Lung (tissue), 12 donors: Measurements from ENCODE around the gene ZNF189. TPM values are rescaled to one million over a fixed set of nuclear protein-coding genes. Genes with fewer than 3 reads are reported as not detected.

Experiments
- ATAC-seq: fragments of 200-7000 bp; cut with Tn5 transposase; one replicate; pipeline ENCODE4 v1.9.1; 2020; ENCODE audit warnings: moderate number of reproducible peaks; ENCODE audit not compliant: insufficient read depth, low FRiP score
- DNase-seq, 3 donors: peaks; one replicate each; pipeline ENCODE4 v3.0.0-alpha.2; 2013 to 2017
- H3K27ac ChIP-seq, 2 donors: one replicate each; pipeline ENCODE4 v1.5.1; 2013; ENCODE audit warnings: mild to moderate bottlenecking in 2 of 2, moderate library complexity in 2 of 2, control low read depth in 1 of 2, inconsistent platforms in 1 of 2, low read depth in 1 of 2, low read length in 1 of 2
- H3K27me3 ChIP-seq, 3 donors: one replicate each; pipeline ENCODE4 v1.5.1; 2013; ENCODE audit warnings: low read length in 2 of 3; ENCODE audit not compliant: control insufficient read depth in 3 of 3, insufficient read depth in 3 of 3
- H3K36me3 ChIP-seq, 4 donors: one replicate each; pipeline ENCODE4 v1.5.1; 2013; ENCODE audit warnings: low read length in 4 of 4, mild to moderate bottlenecking in 1 of 4, moderate library complexity in 1 of 4; ENCODE audit not compliant: control insufficient read depth in 4 of 4, insufficient read depth in 4 of 4
- H3K4me1 ChIP-seq, 5 donors: one replicate each; pipeline ENCODE4 v1.5.1; 2013; ENCODE audit warnings: low read length in 5 of 5, mild to moderate bottlenecking in 2 of 5, moderate library complexity in 1 of 5; ENCODE audit not compliant: control insufficient read depth in 5 of 5, insufficient read depth in 5 of 5
- H3K4me3 ChIP-seq: one replicate; pipeline ENCODE4 v1.5.1; 2013; ENCODE audit warnings: mild to moderate bottlenecking, control low read depth, moderate library complexity
- H3K9ac ChIP-seq, 2 donors: one replicate each; pipeline ENCODE4 v1.5.1; 2013; ENCODE audit warnings: low read length in 2 of 2, control low read depth in 1 of 2; ENCODE audit not compliant: insufficient read depth in 1 of 2
- H3K9me3 ChIP-seq, 4 donors: one replicate each; pipeline ENCODE4 v1.5.1; 2013; ENCODE audit warnings: low read length in 3 of 4, mild to moderate bottlenecking in 1 of 4, moderate library complexity in 1 of 4; ENCODE audit not compliant: control insufficient read depth in 4 of 4, insufficient read depth in 3 of 4
- CTCF ChIP-seq: IDR thresholded peaks from 2 replicates; pipeline ENCODE4 v1.5.1; 2012; ENCODE audit warnings: mild to moderate bottlenecking; ENCODE audit errors: control extremely low read depth, extremely low read depth
- WGBS, 2 donors: extraction: QIAGEN DNeasy Blood & Tissue Kit; methylation state at CpG; one replicate each; pipeline ENCODE4 v1.1.7; 2013; 5-methylcytosine and 5-hydroxymethylcytosine counted together
- polyA plus RNA-seq, 2 donors: library from polyadenylated mRNA; stranded (reverse); fragments of 200-250 nt; gene quantifications; one replicate each; pipeline ENCODE4 v1.2.1, GENCODE V29; 2013
- total RNA-seq, 2 donors: library from RNA; depleted of rRNA in 1 of 2; stranded (reverse); fragments of >200 nt in 1 of 2; gene quantifications; one replicate each; pipeline ENCODE4 v1.2.1, GENCODE V29; 2014 to 2021
- donor health status: control.
- donor health status: control.
- donor health status: Bipolar disorder and iron deficiency.
- donor health status: healthy.
- donor health status: DM: yes; HTN: yes; CAD: no.

Gene ZNF189
- total and polyA plus RNA-seq, 4 donors = 5.9 to 34.1 (median 11.7) TPM

DNA sequence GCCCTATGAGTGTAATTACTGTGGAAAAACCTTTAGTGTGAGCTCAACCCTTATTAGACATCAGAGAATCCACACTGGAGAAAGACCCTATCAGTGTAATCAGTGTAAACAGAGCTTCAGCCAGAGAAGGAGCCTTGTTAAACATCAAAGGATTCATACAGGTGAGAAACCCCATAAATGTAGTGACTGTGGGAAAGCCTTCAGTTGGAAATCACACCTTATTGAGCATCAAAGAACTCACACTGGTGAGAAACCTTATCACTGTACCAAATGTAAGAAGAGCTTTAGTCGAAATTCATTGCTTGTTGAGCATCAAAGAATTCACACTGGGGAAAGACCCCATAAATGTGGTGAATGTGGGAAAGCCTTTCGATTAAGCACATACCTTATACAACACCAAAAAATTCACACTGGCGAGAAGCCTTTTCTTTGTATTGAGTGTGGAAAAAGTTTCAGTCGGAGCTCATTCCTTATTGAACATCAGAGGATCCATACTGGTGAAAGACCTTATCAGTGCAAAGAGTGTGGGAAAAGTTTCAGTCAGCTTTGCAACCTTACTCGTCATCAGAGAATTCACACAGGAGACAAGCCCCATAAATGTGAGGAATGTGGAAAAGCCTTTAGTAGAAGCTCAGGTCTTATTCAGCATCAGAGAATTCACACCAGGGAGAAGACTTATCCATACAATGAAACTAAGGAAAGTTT lies 9.9 kb downstream of the ZNF189 start:
- DNase-seq (no peak), ATAC-seq (no peak)
- WGBS, 2 donors = 98% methylated on average over 5 of the region's 5 CpGs
- Histone ChIP-seq H3K4me1 (no peaks in the 10 kb centered on the region), H3K27me3 (no peaks in the 10 kb centered on the region), H3K36me3 (peaks cover 23 to 70% (median 56%) of the 10 kb centered on the region in 4 donors), H3K9ac (no peak overlapping the region), H3K9me3 (peaks cover 12 to 58% (median 46%) of the 10 kb centered on the region in 4 donors), H3K27ac (no peak overlapping the region), H3K4me3 (no peak overlapping the region)
- no peak for TF ChIP-seq CTCF

- H3K36me3 ChIP-seq = peaks cover 22 to 68% (median 50%) of the 10 kb centered on the region in 4 donors
- 98 to 100% methylated on average over 4 of the region's 4 CpGs for WGBS, 2 donors
- no peak overlapping the region for H3K27ac ChIP-seq
- H3K9me3 ChIP-seq = peaks cover 12 to 58% (median 45%) of the 10 kb centered on the region in 4 donors
- H3K9ac ChIP-seq = no peak overlapping the region
- no peak for ATAC-seq
- H3K4me1 ChIP-seq = no peaks in the 10 kb centered on the region
- DNase-seq = no peak
- no peaks in the 10 kb centered on the region for H3K27me3 ChIP-seq
- H3K4me3 ChIP-seq = no peak overlapping the region
- TF ChIP-seq CTCF = no peak
Measured at GRCh38 chr9:101409079-101409477, 10.4 kb downstream of the ZNF189 start.

- Histone ChIP-seq H3K9ac (no peak overlapping the region), H3K4me3 (no peak overlapping the region), H3K36me3 (peaks cover 0 to 14% (median 7%) of the 10 kb centered on the region in 4 donors), H3K9me3 (peaks cover 4 to 33% (median 8%) of the 10 kb centered on the region in 4 donors), H3K27me3 (no peaks in the 10 kb centered on the region), H3K27ac (no peak overlapping the region), H3K4me1 (no peaks in the 10 kb centered on the region)
- no peak for DNase-seq
- TF ChIP-seq CTCF = no peak
- no peak for ATAC-seq
Measured at GRCh38 chr9:101414839-101415238, 16.2 kb downstream of the ZNF189 start.

- peaks cover 0 to 26% (median 6%) of the 10 kb centered on the region in 4 donors for H3K9me3 ChIP-seq
- no peak overlapping the region for H3K4me3 ChIP-seq
- H3K27ac ChIP-seq = no peak overlapping the region
- ATAC-seq (no peak), DNase-seq (no peak)
- peaks cover 0 to 2% (median 0%) of the 10 kb centered on the region in 5 donors for H3K4me1 ChIP-seq
- peaks cover 0 to 9% (median 5%) of the 10 kb centered on the region in 4 donors for H3K36me3 ChIP-seq
- no peak for TF ChIP-seq CTCF
- H3K27me3 ChIP-seq = no peaks in the 10 kb centered on the region
- H3K9ac ChIP-seq = no peak overlapping the region
Measured at GRCh38 chr9:101415578-101415977, 16.9 kb downstream of the ZNF189 start.
